ENCODE data around the gene KAT2A. TPM values are rescaled to one million over a fixed set of nuclear protein-coding genes. Genes with fewer than 3 reads are reported as not detected.
"Not testable (repeated sequence)": the region's sequence is repeated elsewhere in the genome, so short reads cannot be mapped to it uniquely, and the experiment has no call there.

Gene KAT2A
- 10 to 100 TPM; 23.6 TPM for total RNA-seq
- long read RNA-seq, partial matches to known transcripts, result 15 of 18 reads
- long read RNA-seq, other reads (novel, unspliced or antisense), result 0 of 18 reads

DNA sequence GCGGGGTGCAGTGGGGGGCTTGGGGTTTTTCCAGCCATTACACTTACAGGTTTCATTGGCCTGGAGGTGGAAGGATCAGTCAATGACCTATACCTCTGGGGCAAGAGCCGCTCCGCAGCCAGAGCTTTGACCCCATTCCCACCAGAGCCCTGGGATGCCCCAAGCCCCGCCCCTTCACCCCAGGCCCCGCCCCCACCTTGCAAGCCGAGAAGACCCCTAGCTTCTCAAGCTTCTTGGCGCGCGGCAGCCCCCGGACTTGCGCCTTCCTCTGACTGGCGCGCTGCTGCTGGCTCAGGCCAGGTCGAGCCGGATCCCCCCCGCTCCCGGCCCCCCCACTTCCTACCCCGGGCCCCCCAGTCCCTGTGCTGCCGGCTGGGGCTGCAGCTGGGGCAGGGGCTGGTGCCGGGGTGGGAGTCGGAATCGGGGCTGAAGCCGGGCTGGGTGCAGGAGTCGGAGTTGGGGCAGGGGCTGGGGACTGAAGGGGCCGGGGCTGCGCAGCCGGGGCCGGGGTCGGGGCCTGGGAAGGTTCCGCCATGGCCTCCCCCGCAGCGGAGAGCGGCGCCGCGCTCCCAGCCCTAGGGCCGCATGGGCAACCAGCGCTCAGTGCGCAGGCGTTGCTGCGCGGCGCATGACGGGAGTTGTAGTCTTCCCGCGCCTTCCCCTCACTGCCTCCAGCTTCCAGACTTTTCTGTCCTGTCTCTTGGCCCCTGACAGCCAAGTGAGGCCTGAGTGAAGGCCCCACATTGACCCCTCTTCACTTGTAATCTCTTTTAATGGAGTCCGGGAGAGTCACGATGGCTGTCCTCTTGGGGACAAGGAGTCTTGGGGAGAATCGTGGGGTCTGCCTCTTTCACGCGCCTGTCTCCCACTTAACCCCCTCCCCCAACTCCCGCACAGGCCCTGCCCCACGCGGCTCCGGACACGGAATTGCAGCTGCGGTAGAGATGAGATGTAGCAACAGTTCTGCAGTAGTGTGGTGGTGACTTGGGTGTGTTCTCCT is at the start of gene KAT2A:
Gene KAT2A, minus strand, starts transcription at position 598 of the 1,000 bp plus-strand sequence. Its CDS starts 63 bp downstream, at position 535.
- ATAC-seq, result peak; percentile 78
- DNase-seq, result peak; percentile 77 to 88
- intact Hi-C loops (cut with DNase I, micrococcal nuclease), result loop anchor here in 1 of 2 donors (10.0 kb wide), 1 partner anchor 64 kb away; the partner anchor contains the start of genes HCRT and KCNH4

DNA sequence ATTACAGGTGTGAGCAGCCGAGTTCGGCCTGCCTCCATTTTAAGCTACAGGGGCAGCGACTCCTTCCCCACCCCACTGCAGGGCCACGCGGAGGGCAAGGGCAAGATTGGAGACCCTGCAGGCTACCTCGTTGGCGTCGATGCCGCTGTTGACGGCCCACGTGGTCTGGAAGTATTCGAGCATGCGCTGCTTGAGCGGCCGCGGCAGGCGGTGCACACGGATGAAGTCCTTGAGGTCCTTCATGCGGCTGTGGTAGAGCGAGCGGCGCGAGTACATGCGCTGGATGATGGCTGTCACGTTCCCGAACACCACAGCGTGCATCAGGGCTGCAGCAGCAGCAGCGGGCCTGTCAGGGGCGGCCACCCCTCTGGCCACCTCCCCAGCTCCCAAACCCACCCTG is 48.2 kb upstream of the KAT2A start:
- DNase-seq (no peak), ATAC-seq (no peak)
- intact Hi-C loops (cut with DNase I, micrococcal nuclease), result no loop called here

DNA sequence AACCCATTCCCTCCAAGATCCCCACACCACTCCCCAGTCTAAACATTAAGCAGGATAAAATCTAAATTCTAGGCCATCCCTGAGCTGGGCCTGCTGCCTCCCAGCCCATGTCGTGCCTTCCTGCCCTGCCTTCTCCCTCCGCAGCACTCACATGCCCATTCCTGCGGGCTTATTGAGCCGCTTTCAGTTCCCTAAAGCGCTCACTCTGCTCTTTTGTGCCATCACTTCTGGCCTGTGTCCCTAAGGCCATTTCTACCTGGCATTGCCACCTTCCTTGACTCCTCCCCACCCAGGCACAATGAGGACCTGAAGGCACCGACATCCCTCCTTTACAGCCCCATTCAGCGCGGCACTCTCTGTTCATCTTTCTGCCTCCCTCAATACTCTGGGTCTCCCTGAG is 46.6 kb upstream of the KAT2A start:
- no peak for ATAC-seq
- no peak for DNase-seq
- intact Hi-C loops (cut with DNase I, micrococcal nuclease), result no loop called here

DNA sequence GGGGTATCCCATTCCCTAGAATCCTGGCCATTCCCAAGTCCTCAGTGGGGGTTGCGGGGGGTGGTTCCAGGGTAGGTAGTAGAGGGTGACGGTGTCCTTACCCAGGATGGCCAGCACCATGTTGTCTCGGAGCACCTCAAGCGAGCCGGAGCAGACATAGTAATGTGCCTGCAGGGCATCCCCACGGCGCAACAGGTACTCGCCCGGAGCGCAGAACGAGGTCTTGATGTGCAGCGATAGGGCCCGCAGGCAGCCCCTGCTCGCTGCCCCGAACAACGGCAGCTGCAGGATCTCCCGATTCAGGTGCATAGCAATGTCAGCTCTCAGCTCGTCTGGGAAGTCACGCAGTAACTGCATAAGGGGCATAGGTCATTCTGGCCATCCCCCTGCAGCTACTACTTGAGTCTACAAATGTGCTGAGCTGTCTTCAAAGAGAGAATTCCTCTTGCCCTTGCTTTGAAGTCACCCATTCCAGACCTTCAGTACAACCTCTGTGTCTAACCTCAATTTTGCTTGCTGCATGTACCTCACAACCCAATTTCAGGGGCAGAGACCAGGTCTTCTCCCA is 45.1 kb upstream of the KAT2A start:
- no peak for ATAC-seq
- intact Hi-C loops (cut with DNase I, micrococcal nuclease), result no loop called here
- no peak for DNase-seq

DNA sequence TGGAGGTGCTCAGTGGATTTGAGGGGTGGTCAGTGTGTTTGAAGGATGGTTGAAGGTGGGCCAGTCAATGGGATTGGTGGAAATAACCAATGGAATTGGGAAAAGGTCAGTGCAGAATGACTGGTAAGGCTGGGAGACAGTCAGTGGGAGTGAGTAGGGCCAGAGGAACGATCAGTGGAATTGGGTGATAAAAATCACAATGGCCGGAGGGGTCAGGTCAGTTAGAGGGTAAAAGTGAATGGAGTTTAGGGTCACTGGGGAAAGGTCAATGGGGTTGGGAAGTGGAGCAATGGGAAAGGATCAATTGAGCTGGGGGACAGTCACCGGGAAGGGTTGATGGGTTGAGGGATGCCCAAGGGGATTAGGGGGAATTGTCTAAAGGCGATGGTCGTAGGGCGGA is 44.6 kb upstream of the KAT2A start:
- intact Hi-C loops (cut with DNase I, micrococcal nuclease), result no loop called here
- DNase-seq, result no peak
- ATAC-seq, result no peak

DNA sequence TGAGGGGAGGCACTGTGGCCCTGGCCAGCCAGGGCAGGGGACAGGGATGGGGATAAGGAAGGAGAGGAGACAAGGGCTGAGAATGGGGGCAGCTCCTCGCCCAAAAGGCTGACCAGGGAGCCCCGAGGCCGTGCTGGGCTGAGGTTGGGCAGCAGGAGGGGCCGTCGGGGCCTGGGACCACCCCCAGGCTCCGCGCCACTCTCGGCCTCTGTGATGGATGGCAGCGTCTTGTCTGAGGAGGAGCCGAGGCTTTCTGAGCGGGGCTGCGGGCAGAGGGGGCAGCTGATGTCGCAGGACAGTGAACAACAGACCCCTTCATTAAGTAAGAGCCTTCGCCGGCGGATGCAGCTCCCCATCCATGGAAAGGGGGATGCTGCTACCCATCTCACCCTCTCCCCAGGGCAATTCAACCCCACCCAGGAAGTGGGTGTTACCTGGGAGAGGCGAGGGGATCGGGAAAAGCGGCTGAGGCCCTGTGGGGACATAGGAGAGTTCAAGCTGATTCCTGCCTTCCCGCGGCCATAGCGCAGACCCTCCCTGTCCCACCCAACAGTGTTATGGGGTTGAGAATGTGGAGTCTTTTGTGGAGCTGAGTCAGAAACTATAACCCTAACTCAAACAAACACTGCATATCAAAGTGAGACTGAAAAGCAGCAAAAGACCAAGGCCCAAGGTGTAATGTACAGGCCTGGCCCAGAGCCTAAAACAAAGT is 42.7 kb upstream of the KAT2A start:
- ATAC-seq, result no peak
- intact Hi-C loops (cut with DNase I, micrococcal nuclease), result no loop called here
- DNase-seq, result no peak

DNA sequence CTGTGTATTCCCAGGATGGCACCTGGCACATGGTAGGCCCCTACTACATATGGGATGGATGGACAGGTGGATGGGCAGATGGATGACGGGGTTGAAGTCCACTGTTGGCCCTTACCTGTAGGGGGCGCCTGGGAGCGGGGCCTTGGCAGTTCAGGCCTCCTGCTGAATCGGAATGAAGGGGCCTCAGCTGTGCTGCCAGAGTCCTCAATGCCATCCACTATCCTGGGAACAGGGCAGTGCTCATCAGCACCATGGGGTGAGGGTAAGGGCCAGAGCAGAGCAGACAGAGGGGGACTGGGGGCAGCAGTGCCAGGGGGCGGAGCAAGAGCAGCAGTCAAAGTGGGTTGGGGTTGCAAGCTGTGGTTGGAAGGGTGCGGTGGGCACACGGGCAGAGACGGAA is 41.9 kb upstream of the KAT2A start:
- intact Hi-C loops (cut with DNase I, micrococcal nuclease), result no loop called here
- DNase-seq (no peak), ATAC-seq (peak; percentile 32)

DNA sequence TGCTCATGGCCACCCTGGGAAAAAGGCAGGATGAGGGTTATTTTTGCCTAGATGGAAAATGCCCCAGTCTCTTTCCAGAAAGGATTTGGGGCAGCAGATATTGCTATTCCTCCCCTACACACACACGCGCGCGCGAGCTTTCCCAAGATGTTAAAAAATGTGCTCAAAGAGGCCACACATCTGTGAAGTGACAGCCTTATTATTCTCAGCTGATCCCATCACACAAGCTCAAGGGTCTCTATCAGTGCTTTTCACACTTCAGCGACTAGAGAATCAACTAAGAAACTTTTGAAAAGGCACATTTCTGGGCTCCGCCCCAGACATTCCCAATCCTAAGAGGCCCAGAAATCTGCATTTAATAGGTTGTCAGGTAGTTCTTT is 39.4 kb upstream of the KAT2A start:
- ATAC-seq (no peak), DNase-seq (no peak)
- intact Hi-C loops (cut with DNase I, micrococcal nuclease), result no loop called here

DNA sequence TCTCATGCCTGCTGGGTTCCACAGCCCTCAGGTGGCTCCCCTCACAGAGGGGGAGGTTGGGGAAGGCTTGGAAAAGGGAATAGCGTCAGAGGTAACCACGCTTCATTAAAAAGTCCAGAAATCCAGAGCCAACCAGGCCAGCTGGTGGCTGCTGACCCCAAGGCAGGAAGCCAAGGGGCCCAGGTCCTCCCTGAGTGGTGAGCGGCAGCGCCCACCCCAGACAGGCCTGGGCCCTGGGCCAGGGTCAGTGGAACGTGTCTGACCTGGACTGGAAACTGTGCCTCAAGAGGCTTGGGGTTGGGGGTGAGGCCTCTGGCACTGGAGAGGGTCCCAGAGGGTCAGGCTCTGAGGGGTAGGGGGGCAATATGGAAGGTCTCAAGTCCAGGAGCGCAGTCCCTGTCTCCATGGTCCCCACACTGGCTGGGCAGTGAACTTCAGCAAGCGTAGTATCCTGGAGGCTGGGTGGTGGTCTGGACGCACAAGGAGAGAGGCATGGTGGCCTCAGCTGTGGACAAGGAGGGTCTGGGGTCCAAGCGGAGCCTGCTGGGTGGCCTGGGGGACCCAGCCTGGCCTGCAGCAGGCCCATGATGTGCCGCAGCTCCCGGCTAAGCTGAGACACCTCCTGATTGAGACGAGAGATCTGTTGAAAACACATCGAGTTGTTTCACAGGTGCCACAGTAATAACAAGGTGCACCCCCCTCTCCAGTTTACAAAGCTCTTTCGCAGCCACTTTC is 38.8 kb upstream of the KAT2A start:
- ATAC-seq (no peak), DNase-seq (no peak)
- intact Hi-C loops (cut with DNase I, micrococcal nuclease), result no loop called here

DNA sequence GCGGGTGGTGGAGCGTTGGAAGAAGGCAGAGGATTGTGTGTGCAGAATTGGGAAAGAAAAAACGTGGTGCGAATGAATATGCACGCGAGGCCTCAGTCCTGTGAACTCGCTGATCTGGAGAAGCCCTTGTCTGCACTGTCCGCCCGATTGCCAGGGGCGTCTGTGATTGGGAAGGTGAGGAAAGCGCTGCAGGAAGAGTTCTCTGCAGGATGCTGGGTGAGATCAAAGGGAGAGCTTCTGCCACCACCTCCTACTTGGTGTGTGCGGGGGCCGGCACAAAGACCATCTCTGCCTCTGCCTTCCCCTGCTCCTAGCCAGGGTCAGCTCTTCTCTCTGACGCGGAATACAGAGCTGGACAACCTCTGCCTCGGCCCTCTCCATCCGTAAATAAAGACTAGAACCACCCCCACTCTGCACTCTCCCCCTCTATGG is 34.5 kb upstream of the KAT2A start:
- no peak for ATAC-seq
- no peak for DNase-seq
- intact Hi-C loops (cut with DNase I, micrococcal nuclease), result no loop called here

DNA sequence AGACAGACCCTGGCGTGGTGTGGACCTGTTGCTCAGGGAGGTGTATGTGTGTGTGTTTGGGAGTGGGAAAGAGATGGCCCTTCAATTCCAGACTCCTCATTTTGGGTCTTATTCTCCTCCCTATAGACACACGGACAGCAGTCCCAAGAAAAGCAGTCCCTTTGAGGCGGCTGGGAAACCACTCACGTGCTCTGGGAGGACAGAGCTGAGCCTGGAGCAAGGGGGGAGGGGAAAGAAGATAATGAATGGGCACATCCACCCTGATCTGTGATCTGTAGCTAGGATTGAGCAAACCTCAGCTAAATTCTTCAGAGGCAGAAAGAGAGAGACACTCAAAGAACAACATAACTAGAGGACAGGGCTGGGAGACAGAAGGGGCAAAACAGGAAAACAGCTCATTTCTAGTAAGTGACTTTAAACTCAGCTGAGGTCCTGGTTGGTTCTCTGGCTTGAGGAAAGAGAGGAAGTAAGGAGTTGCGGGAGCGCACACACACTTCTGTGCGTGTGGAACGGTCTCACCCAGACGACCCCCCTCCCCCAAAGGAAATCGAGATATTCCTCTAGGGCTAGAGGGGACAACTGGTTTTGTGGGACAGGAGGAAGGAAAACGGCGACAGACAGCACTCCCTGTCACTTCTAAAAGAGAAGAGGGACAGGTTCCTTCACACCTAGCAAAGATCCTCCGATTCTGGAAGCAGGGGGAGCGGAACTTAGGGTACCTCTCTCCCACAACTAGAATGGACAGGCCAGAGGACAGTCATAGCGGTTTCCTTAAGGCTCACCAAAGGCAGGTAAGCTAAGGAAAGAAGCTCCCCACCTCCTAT is 33.0 kb upstream of the KAT2A start:
- ATAC-seq (peak; percentile 27), DNase-seq (no peak)
- intact Hi-C loops (cut with DNase I, micrococcal nuclease), result no loop called here

DNA sequence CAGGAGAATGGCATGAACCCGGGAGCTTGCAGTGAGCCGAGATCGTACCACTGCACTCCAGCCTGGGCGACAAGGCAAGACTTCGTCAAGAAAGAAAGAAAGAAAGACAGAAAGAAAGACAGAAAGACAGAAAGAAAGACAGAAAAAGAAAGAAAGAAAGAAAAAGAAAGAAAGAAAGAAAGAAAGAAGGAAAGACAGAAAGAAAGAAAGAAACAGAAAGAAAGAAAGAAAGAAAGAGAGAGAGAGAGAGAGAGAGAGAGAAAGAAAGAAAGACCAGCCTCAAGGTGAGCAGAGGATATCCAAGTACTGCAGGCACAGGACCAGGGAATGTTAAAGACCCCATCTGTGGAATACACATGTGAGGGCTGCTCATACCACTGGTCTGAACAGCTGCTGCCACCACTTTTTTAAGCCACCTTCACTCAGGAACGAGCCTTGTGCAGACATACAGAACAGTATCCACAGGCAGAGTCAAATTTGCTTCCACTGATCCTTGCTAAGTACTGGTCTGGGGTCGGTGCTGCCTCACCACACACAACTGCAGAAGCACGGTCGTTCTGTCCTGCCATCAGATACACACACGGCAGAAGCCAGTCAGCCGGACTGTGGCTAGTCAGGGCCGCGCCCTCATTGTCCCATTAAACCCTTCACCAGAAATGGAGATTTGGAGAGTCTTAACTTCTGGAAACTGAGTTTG is 25.9 kb upstream of the KAT2A start:
- intact Hi-C loops (cut with DNase I, micrococcal nuclease), result no loop called here
- no peak for DNase-seq
- no peak for ATAC-seq

DNA sequence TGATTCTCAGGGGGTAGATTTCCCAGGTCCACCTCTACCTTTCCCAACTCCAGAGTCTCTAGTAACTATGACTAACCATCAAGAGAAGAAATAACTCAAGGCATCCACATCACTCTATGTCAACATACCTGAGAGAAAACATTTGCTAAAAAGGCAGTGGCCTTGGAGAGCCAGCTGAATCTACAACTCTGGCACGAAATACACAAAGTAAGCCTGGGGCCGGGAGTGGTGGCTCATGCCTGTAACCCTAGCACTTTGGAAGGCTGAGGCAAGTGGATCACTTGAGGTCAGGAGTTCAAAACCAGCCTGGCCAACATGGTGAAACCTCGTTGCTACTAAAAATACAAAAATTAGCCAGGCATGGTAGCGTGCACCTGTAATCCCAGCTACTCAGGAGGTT is 22.0 kb upstream of the KAT2A start:
- intact Hi-C loops (cut with DNase I, micrococcal nuclease); DNase-seq: not testable (repeated sequence)
- ATAC-seq, result peak; percentile 21

DNA sequence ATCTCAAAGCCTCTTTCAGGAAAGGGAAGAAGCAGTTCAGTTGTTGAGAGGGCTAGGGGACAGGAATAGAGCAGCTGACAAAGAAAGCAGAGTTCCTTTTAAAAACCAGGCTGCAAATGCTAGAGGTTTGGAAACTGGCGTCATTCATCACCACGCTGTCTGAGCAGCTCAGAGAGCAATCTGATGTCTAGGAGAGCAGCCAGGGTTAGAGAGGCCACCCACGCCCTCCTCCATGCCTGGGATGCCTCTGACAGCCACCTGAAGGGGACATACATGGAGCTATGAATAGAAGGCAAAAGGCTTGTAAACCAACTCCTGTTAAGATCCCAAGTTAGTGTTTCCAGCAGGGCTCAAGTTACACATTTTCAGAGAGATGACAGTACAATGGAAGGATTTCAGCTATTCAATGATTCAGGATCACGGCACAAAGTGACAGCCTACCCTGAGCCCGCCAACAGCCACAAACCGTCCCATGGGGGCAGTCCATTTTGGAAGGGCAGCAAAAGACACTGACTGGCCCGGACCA is 21.3 kb upstream of the KAT2A start:
- ATAC-seq (no peak), DNase-seq (no peak)
- intact Hi-C loops (cut with DNase I, micrococcal nuclease), result no loop called here

DNA sequence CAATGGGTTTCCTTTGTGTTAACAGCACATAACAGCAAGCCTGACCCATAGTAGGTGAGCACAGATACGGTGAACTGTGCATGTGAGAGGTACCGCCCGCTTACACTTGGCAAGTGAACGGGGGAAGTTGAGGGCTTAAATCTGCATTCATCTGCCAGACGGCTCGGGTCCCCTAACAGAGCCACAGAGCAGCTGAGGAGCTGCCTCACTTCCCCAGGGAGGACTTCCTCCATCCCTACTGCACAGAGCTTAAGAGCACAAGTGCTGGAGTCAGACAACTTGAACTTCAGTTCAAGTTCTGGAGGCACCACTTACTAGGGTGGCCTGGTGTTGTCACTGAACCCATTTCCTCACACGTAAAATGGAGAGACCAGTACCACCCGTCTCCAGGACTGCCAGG is 20.2 kb upstream of the KAT2A start:
- no peak for ATAC-seq
- DNase-seq, result no peak
- intact Hi-C loops (cut with DNase I, micrococcal nuclease), result no loop called here

DNA sequence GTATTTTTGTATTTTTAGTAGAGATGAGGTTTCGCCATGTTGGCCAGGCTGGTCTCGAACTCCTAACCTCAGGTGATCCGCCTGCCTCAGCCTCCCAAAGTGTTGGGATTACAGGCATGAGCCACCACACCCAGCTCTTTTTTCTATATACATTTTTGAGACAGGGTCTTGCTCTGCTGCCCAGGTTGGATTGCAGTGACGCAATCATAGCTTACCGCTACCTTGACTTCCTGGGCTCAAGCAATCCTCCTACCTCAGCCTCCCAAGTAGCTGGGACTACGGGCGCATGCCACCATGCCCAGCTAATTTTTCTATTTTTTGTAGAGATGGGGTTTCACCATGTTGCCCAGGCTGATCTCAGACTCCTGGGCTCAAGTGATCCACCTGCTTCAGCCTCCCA is 19.5 kb upstream of the KAT2A start:
- DNase-seq; intact Hi-C loops (cut with DNase I, micrococcal nuclease); ATAC-seq: not testable (repeated sequence)

Data from left colon (tissue), 2 donors.